Endodermal cell (in vitro differentiated cells): ENCODE data around the gene DCC. TPM values are rescaled to one million over a fixed set of nuclear protein-coding genes. Genes with fewer than 3 reads are reported as not detected.

ENCODE experiments used
- DNase-seq: peaks from one replicate; pipeline ENCODE4 v3.0.0-alpha.2; 2017
- H3K27ac ChIP-seq: 2 replicates; pipeline ENCODE4 v1.5.1; 2013; ENCODE audit warnings: mild to moderate bottlenecking, low read depth, low read length, moderate library complexity
- H3K27me3 ChIP-seq: 2 replicates; pipeline ENCODE4 v1.6.1; 2013; ENCODE audit warnings: mild to moderate bottlenecking, low read length, moderate library complexity; ENCODE audit not compliant: insufficient read depth, control insufficient read depth, poor library complexity, severe bottlenecking
- H3K36me3 ChIP-seq: 2 replicates; pipeline ENCODE4 v1.7.0; 2013; ENCODE audit warnings: mild to moderate bottlenecking, low read length, moderate library complexity; ENCODE audit not compliant: control insufficient read depth, insufficient read depth
- H3K4me1 ChIP-seq: one replicate; pipeline ENCODE4 v1.7.0; 2013; ENCODE audit warnings: low read length; ENCODE audit not compliant: control insufficient read depth, insufficient read depth
- H3K4me3 ChIP-seq: 2 replicates; pipeline ENCODE4 v1.5.1; 2013; ENCODE audit warnings: mild to moderate bottlenecking, low read length, moderate library complexity
- H3K9ac ChIP-seq: 2 replicates; pipeline ENCODE4 v1.6.1; 2013; ENCODE audit warnings: mild to moderate bottlenecking, low read length, moderate library complexity; ENCODE audit not compliant: poor library complexity, severe bottlenecking; ENCODE audit errors: extremely low read depth
- H3K9me3 ChIP-seq: 2 replicates; pipeline ENCODE4 v1.6.1; 2013; ENCODE audit warnings: mild to moderate bottlenecking, low read length, moderate library complexity; ENCODE audit not compliant: control insufficient read depth
- H3K27ac Mint-ChIP-seq: 2 replicates; pipeline ENCODE4 v1.8.0; 2020; ENCODE audit warnings: mixed read lengths
- H3K27me3 Mint-ChIP-seq: 2 replicates; pipeline ENCODE4 v1.8.0; 2021; ENCODE audit warnings: mild to moderate bottlenecking, mixed read lengths; ENCODE audit not compliant: insufficient read depth
- H3K36me3 Mint-ChIP-seq: 2 replicates; pipeline ENCODE4 v1.8.0; 2020; ENCODE audit warnings: low read depth, mixed read lengths
- H3K4me1 Mint-ChIP-seq: 2 replicates; pipeline ENCODE4 v1.8.0; 2020; ENCODE audit warnings: mixed read lengths
- H3K4me3 Mint-ChIP-seq: 2 replicates; pipeline ENCODE4 v1.8.0; 2020; ENCODE audit warnings: mild to moderate bottlenecking, moderate library complexity, mixed read lengths
- H3K9me3 Mint-ChIP-seq: 2 replicates; pipeline ENCODE4 v1.8.0; 2020; ENCODE audit warnings: mild to moderate bottlenecking, mixed read lengths
- CTCF ChIP-seq: fragments of 200-600 bp; sonication (generic); conservative IDR thresholded peaks from 2 replicates; pipeline ENCODE4 v1.5.0; 2021; ENCODE audit warnings: antibody characterized with exemption, mild to moderate bottlenecking
- WGBS, 2 experiments: methylation state at CpG; one replicate each; pipeline versions ENCODE4 v1.1.5 to v1.1.7; 2013; ENCODE audit warnings: missing lambda C conversion rate in 2 of 2, mixed read lengths in 1 of 2; ENCODE audit not compliant: insufficient coverage in 1 of 2, insufficient read length in 1 of 2; 5-methylcytosine and 5-hydroxymethylcytosine counted together
- total RNA-seq, 2 donors: library from RNA; stranded (reverse); fragmentation: NEBNext Ultra II Directional in 1 of 2; extraction: Animal tissue kit (Norgen Biotek cat#: 25700) in 1 of 2; gene quantifications; 2 replicates in 1 of 2; 3 replicates in 1 of 2; pipeline ENCODE4 v1.2.1, GENCODE V29; 2021

DCC gene
- total RNA-seq, 2 donors from 2014 or later: 0.77 to 0.97 TPM

- no peaks in the 10 kb centered on the region for H3K9me3 Mint-ChIP-seq
- no peak for DNase-seq
- Histone ChIP-seq H3K27ac (no peak overlapping the region), H3K9me3 (no peaks in the 10 kb centered on the region), H3K36me3 (no peaks in the 10 kb centered on the region), H3K4me1 (no peaks in the 10 kb centered on the region), H3K27me3 (no peaks in the 10 kb centered on the region), H3K9ac (no peak overlapping the region), H3K4me3 (no peak overlapping the region)
- 96 to 97% methylated on average over 4 of the region's 4 CpGs for WGBS, 2 experiments
- TF ChIP-seq CTCF: no peak
- no peaks in the 10 kb centered on the region for H3K27me3 Mint-ChIP-seq
- H3K4me3 Mint-ChIP-seq: no peak overlapping the region
- H3K4me1 Mint-ChIP-seq: no peaks in the 10 kb centered on the region
- no peaks in the 10 kb centered on the region for H3K36me3 Mint-ChIP-seq
- no peak overlapping the region for H3K27ac Mint-ChIP-seq
Observed at GRCh38 chr18:52715421-52715820, 375.4 kb downstream of the DCC start.

- H3K36me3 ChIP-seq: no peaks in the 10 kb centered on the region
- no peak overlapping the region for H3K27ac Mint-ChIP-seq
- 86 to 88% methylated on average over 5 to 7 of the region's 7 CpGs for WGBS, 2 experiments
- no peaks in the 10 kb centered on the region for H3K4me1 Mint-ChIP-seq
- no peak overlapping the region for H3K4me3 Mint-ChIP-seq
- H3K4me3 ChIP-seq: no peak overlapping the region
- DNase-seq: no peak
- H3K27me3 ChIP-seq: no peaks in the 10 kb centered on the region
- no peaks in the 10 kb centered on the region for H3K9me3 Mint-ChIP-seq
- no peaks in the 10 kb centered on the region for H3K9me3 ChIP-seq
- peak overlapping the region; percentile 3 for H3K27ac ChIP-seq
- H3K9ac ChIP-seq: no peak overlapping the region
- no peaks in the 10 kb centered on the region for H3K36me3 Mint-ChIP-seq
- H3K27me3 Mint-ChIP-seq: no peaks in the 10 kb centered on the region
- TF ChIP-seq CTCF: no peak
- H3K4me1 ChIP-seq: no peaks in the 10 kb centered on the region
Observed at GRCh38 chr18:52715991-52716390, 376.0 kb downstream of the DCC start.

GRCh38 chr18:52716973-52717372, 377.0 kb downstream of the DCC start:
- peak; percentile 61 for TF ChIP-seq CTCF
- Histone ChIP-seq H3K4me3 (no peak overlapping the region), H3K9me3 (no peaks in the 10 kb centered on the region), H3K9ac (no peak overlapping the region), H3K4me1 (no peaks in the 10 kb centered on the region), H3K36me3 (no peaks in the 10 kb centered on the region), H3K27me3 (no peaks in the 10 kb centered on the region), H3K27ac (no peak overlapping the region)
- Mint-ChIP-seq H3K36me3 (no peaks in the 10 kb centered on the region), H3K27me3 (no peaks in the 10 kb centered on the region), H3K4me1 (no peaks in the 10 kb centered on the region), H3K4me3 (no peak overlapping the region), H3K27ac (no peak overlapping the region), H3K9me3 (no peaks in the 10 kb centered on the region)
- 86 to 100% methylated on average over 2 to 3 of the region's 3 CpGs for WGBS, 2 experiments
- no peak for DNase-seq
